Activated CD4-positive, alpha-beta T cell treated with anti-CD3 and anti-CD28 coated beads, Interleukin-2, amount 50 U/mL, for 48 hours (primary cell): ENCODE results near the gene TUBGCP2.
A peak's percentile ranks its signal among the peaks of the same experiment; 100 is the strongest.
"Not testable (repeated sequence)": the region's sequence is repeated elsewhere in the genome, so short reads cannot be mapped to it uniquely, and the experiment has no call there.

Source experiments
- DNase-seq, 2 experiments: peaks; one replicate each; pipeline ENCODE4 v3.0.0-alpha.2; 2020

The TUBGCP2 gene

DNA sequence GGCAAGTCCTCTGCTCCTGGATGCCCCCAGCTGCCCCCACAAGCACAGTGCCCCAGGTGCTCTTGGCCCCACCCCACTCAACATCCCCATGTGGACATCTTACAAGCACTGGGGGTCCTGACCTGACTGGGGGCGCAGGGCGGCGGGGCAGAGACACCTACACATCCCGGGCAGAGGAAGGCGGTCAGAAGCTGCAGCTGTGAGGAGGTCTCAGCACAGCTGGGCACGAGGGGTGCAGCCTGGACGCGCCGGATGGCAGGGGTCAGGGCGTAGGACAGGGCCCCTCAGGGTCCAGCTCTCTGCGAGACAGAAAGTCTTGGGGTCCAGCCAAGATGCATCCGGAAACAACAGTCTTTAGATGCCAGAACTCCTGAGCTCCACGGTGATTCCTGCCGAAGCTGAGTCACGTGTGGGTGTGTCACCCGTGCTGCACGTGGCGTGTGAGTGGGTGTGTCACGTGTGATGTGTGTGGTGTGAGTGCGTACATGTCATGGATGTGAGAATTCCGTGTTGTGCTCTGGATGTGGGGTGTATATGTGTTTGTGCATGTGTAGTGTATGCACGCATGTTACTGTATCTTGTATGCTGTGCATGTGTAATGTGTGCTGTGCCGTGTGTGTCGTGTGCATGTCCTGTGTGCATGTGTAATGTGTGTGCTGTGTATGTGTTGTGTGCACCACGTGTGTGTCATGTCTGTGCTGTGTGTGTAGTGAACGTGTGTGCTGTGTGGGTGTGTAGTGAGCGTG is 65.9 kb downstream of the TUBGCP2 start:
- no peak for DNase-seq

DNA sequence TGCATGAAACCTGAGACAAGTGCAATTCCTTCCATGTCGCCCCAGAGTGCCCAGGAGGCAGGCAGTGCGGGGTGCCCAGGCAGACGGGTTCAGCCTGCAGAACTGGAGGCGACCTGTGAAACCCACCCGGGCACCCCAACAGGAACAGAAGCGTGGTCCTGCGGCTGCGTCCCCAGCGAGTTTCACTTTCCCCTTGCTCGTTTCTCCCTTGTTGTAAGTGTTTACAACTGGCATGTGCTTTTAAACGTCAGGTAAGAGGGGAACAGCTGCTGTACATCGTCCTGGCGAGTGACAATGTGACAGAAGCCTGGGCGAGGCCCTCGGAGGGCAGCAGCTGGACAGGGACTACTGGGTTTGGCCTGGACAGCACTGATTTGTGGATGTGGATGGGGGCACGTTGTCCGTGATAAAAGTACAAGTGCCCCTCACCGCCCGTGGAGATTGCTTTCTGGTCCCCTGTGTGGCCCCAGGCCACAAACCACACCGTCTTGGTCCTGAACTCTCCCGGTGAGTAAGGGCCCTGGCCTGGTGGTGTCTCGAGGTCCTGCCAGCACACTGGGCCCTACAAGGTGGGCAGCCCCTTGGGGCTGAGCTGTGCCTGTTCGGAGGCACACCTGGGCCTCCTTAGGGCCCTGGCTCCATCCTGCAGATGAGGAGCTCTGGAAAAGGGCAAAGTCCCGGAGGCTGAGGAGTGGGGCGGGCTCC is 67.0 kb downstream of the TUBGCP2 start:
- DNase-seq: no peak

DNA sequence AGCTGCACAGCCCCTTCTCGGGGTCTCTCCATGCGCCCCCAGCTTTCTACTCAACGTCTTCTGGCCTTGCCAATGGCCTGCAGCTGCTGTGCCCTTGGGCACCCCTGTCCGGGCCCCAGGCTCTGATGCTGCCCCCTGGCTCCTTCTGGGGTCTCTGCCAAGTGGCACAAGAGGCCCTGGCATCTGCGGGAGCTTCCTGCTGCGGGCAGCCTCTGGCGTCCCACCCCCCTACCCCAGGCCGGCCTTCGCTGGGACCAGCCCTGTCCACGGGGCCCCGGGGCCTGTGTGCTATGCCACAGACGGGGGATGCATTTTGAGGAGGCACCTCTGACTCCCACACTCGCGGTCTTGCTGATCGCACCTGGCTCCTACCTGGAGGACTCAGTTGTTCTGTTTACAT is 68.7 kb downstream of the TUBGCP2 start:
- DNase-seq: no peak

DNA sequence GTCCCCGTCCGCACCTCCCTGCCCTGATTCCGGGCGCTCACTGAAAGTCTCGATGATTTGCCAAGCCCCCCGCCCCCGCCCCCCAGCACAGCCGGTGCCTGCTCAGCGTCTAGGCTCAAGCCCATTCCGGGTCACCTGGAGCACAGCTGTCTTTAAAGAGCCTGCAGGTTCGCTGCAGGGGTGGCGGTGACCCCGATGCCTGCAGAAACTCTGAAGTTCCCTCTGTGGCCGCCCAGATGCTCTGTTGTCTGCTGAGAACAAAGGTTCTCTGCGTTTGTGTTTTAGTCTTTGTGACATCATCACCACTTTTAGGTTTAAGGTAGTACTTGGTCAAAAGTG is 70.2 kb downstream of the TUBGCP2 start:
- DNase-seq: no peak

DNA sequence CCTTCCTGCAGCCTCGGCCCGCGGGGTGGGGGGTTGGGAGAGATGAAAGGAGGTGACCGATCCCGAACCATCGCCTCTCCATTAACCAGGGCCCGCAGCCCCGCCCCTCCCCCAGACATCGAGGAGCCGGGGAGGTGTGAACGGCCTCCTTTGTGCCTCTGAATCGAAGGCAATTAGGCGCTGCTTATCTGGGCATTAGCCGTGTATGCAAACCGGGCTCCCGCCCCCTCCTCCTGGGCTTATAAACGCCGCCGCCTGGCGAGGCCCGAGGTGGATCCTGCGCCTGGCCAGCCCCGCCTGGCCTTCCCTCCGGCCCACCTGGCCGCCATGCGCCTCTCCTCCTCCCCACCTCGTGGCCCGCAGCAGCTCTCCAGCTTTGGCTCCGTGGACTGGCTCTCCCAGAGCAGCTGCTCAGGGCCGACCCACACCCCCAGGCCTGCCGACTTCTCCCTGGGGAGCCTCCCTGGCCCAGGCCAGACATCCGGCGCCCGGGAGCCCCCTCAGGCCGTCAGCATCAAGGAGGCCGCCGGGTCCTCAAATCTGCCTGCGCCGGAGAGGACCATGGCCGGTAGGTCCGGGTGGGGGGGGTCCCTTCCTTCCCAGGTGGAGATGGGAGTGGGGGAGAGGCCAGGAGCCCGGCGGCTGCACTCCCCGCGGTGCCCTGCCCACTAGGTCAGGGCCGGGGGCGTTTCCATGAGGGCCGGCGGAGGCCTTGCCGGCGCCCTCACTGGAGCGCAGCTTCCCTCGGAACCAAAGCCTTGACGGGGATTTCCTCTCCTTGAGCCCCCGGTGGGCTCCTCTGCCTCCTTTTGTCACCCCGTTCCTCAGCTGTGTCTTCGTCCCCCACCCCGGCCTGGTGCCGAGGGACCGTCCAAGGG is 70.8 kb downstream of the TUBGCP2 start, which contains the start of gene VENTX:
TSS of gene VENTX (plus strand) at position 268 of the 878 bp plus-strand sequence. CDS start at position 328, 60 bp downstream.
- DNase-seq: no peak

DNA sequence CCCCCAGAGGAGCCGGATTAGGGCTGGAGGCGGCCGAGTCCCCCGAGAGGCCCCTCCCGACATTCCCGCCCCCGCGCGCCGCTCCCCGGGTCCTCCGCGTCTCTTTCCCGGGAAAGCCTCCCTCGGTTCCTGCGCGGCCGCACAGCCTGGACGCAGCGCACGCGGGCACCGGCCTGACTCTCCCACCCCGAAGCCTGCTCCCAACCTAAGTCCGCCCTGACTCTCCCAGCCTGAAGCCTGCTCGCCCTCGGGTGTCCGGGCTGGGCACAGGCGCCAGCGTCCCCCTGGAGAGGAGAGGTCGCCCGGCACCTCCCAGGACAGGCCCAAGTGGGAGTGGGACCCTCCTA is 71.5 kb downstream of the TUBGCP2 start:
- no peak for DNase-seq

DNA sequence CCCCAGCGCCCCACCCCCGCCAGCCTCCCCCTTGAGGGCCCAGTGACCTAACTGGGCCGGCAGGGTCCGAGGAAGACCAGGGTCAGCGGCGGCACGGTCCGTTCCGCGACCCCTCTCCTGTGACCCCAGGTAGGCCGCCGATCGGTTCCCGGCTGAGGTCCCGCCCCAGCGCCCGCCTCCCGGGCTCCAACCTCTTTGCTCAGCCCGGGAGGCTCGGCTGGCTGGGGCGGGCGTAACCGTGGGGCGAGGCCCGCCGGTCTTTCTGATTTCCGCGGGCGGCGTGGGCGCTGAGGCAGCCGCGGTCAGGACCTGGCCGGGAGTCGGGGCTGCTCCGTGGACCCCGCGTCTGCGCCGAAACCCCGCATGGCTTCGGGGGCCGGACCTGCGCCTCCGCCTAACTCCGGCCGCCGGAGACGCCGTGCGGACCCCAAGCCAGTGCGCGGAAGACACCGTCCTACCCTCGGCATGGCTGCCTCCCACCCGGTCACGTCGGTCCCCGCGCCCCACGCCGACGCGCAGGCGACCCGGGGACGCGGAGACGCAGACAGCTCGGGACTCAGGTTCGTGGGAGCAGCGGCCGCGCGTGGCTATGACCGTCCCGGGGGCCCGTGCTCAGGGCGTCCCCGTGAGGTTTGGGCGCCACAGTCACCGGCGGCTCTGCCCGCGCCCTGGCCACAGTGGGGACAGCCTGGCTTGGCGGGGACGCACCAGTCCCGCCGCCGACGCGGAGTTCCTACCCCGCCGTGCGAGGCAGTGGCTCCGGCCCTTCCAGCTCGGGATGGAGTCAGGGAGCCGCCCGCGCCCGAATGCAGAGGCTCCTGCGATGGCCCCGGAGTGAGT is 72.1 kb downstream of the TUBGCP2 start:
- no peak for DNase-seq

DNA sequence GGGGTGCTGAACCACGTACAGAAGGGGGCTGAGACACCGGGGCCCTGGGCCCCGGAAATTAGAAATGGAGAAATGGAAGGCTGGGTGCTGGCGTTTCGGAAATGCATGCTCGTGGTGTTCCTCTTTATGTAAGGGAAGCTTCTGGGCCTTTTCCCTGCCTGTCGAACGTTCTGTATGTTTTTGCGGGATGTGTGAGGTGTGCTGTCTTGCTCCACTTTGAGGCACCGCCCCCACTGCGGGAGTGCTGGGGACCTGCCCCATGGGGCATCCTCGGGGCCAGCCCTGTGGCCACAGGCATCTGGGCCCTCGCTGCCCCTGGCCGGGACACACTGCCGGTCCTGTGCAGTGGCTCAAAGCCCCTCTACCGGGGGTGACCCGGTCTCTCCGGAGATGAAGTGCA is 72.7 kb downstream of the TUBGCP2 start:
- DNase-seq: no peak

DNA sequence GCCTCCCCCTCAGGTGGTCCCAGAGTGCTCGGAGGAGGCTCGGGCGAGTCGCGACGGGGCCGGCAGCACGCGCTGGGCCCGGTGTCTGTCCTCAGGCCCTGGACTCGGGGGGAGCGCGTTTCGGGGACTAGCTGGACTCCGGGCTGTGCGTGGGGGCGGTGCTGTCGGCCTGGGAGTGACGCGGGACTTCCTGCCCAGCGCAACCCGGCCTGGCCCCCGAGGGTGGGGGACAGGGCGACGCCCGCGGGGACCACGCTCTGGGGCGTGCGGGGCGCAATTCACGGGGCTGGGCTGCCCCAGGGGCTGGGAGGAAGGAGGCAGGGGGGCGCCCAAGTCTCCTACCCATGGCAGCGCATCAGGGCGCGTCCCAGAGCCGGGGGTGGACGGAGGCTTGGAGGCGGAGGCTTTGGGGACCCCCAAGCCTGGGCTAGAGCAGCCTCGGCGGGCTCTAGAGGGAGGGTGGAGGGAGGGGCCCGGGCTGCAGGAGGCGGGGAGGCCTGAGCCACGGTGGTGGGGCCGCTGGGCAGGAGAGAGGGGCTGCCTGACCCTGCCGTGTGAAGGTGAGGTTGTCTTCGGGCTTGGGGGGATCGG is 73.3 kb downstream of the TUBGCP2 start:
- no peak for DNase-seq

DNA sequence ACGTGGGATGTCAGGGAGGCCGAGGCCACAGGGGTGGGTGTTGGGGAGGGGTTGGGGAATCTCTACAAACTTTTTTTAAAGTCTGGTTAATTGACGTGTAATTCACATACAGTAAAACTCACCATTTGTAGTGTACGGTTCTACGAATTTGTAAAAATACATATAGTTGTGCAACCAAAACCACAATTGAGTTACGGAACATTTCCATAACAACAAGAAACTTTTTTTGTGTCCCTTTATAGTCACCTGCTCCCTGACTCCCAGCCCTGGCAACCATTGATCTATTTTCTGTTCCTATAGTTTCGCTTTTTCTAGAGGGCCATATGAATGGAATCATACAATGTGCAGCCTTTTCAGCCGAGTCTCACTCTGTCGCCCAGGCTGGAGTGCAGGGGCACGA is 73.9 kb downstream of the TUBGCP2 start:
- not testable (repeated sequence) for DNase-seq

DNA sequence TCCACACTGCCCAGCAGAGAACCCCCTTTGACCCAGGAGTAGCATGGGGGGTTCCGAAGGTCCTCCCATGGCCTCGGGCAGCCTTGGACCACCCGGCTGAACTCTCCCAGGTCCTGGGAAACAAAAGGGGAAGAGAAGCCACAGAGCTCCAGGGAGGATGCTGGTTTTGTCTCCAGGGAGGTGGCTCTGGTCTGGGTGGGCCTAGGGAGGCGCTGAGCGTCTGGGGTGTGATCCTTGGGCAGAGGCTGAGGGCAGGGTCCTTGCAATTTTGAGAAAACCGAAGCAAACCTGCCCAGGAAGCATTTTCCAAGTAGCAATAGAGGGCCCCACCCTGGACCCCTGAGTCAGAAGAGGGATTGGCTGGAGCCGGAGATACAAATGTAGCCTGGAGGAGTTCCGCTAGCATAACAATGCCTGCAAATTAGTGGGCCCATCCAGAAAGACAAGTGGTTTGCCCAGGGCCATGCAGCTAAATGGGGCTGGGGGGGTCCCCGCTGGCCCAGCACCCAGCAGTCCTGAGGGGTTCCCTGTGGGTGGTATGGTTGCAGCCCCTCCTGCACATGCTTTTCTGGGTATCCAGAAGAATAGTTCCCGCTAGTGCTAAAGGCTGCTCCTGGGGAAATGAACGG is 76.6 kb downstream of the TUBGCP2 start:
- no peak for DNase-seq

DNA sequence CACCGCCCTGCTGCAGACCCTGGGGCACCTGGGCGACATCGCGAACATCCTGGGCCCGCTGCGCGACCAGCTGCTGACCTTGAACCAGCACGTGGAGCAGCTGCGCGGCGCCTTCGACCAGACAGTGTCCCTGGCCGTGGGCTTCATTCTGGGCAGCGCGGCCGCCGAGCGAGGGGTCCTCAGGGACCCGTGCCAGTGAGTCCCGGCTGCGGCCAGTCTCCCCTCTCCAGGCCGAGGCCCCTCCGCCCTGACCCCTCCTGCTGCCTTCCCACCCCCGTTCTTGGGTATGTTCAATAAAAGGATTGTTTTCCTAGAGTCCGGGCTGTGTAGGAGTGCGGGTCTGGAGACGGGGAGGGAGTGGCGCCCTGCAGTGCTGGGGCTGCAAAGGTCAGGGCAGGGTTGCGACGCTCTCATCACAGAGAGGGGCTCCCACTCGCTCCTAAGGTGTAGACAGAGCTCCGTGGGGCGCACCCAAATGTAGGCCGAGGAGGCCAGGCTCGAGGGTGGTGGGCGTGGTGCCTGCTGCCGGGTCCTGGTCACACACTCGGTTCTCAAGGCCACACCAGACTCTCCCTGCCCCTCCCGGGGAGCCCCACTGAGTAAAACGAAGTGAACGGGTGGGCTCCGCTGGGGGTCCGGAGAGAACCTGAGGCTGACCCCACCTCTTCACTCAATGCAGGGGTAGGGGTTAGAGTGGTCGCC is 77.3 kb downstream of the TUBGCP2 start:
- no peak for DNase-seq

DNA sequence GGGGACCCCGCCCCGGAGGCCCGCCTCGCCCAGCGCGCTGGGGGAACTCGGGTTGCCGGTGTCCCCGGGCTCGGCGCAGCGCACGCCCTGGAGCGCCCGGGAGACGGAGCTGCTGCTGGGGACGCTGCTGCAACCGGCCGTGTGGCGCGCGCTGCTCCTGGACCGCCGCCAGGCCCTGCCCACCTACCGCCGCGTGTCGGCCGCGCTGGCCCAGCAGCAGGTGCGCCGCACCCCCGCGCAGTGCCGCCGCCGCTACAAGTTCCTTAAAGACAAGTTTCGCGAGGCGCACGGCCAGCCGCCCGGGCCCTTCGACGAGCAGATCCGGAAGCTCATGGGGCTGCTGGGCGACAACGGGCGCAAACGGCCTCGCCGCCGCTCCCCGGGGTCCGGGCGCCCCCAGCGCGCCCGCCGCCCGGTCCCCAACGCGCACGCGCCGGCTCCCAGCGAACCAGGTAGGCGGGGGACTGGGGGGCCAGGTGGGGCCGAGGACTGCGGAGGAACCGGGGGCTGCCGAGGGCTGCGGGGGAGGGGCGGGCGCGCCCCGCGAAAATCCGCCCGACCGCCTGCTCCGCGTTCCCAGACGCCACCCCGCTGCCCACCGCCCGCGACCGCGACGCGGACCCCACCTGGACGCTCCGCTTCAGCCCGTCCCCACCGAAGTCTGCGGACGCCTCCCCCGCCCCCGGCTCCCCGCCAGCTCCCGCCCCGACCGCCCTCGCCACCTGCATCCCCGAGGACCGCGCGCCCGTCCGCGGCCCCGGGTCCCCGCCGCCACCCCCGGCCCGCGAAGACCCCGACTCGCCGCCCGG is 78.1 kb downstream of the TUBGCP2 start:
- DNase-seq: peak in 1 of 2 experiments; percentile 25

DNA sequence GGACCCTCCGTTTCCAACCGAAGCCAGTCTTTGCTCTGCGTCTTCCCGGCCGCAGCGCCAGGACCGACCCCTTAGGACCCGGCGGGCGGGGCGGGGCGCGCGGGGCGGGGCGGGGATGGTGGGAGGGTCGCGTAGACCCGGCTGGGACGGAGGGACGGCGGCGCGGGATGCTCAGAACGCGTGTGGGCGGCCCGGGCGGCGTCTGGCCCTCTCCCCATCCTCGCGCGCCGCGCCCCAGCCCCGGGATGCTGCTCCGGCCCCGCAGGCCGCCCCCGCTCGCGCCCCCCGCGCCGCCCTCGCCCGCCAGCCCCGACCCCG is 78.7 kb downstream of the TUBGCP2 start, which contains the start of gene UTF1:
TSS of gene UTF1 (plus strand) at position 174 of the 318 bp plus-strand sequence. CDS start at position 246, 72 bp downstream.
- no peak for DNase-seq

DNA sequence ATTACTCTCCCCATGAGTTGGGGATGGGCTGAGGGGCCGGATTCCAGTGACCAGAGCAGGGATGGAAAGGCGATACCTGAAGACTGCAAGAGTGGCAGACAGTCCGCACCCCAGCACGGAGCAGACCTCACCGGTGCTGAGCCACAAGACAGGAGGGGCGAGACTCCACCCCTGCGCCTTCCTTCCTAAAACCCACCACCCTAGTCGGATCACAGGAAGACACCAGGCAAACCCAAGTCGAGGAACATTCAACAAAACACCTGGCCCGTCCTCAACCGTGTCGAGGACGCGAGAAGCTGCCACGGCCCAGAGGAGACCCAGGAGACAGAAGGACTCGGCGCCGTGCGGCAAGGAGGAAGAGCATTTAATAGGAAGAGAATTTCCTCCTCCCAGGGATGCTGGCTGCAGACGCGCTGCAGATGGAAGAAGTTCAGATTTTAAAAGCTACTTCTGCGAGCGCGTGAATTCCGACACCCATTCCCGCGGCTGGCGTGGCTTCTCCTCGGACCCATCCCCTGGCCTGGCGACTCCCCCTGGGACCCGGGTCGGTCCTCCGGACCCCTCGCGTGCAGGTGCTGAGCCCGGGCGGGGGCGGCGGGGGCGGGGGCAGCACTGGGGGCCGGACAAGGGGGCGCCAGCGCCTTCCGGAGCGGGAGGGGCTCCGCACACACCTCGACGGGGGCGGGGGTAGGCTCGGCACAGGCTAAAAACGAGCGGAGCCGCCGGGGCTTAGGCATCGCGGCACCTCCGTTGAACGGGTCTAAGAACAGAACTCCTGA is 79.2 kb downstream of the TUBGCP2 start:
- DNase-seq: no peak
